ENCODE results near the gene CRNKL1. TPM values are rescaled to one million over a fixed set of nuclear protein-coding genes. Genes with fewer than 3 reads are reported as not detected.

Gene CRNKL1
- total and polyA plus RNA-seq, 4 donors: 5.0 to 16.2 (median 7.9) TPM

DNA sequence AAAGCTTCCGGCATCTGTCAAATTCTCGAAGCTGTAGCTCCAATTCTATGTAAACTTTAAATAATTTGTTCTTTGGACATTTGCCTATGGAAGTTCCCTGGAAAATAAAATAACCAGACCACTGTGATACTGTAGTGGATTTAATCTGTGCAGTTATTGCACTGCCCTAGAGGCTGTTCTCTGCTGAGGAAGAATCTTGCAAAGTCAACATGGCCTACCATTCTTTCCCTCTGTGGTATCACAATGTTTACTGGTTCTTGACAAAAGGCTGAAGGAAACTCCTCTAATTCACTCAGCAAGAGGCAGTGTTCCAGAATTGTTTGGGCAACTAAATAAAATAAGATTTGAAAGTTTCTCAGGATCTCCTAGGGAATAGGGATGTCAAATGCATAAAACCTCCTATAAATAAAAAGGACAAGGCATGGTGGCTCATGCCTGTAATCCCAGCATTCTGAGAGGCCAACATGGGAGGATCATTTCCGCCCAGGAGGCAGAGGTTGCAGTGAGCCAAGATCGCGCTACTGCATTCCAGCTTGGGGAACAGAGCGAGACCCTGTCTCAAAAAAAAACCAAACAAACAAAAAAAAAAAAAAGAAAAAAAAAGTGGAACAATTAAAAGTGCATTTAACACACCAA lies 12.4 kb downstream of the CRNKL1 start:
- no peaks in the 10 kb centered on the region for H3K4me1 ChIP-seq (ENCODE audit: control insufficient read depth in 4 of 4, insufficient read depth in 4 of 4, low read length in 3 of 4)
- peaks cover 12 to 98% (median 92%) of the 10 kb centered on the region in 4 donors for H3K36me3 ChIP-seq (ENCODE audit: control insufficient read depth in 4 of 4, insufficient read depth in 3 of 4, low read depth in 1 of 4, low read length in 3 of 4)
- H3K9me3 ChIP-seq (ENCODE audit: control insufficient read depth in 4 of 4, low read length in 3 of 4): no peaks in the 10 kb centered on the region
- H3K4me3 ChIP-seq (ENCODE audit: low read depth in 1 of 3, low read length in 3 of 3): no peak overlapping the region
- H3K27ac ChIP-seq (ENCODE audit: low read depth in 1 of 2, low read length in 2 of 2): no peak overlapping the region
- no peak overlapping the region for H3K9ac ChIP-seq (ENCODE audit: low read depth in 1 of 2, low read length in 2 of 2)
- no peaks in the 10 kb centered on the region for H3K27me3 ChIP-seq (ENCODE audit: control insufficient read depth in 4 of 4, insufficient read depth in 4 of 4, low read length in 3 of 4)
- TF ChIP-seq NR2F2 (IDR thresholded peaks at IDR 0.05): no peak
- no peak for TF ChIP-seq GABPA (IDR thresholded peaks at IDR 0.05 in 1 of 2, conservative IDR thresholded peaks at IDR 0.05 in 1 of 2)
- TF ChIP-seq SP1 (IDR thresholded peaks at IDR 0.05): no peak
- TF ChIP-seq HNF4G (IDR thresholded peaks at IDR 0.05): no peak
- TF ChIP-seq JUND (IDR thresholded peaks at IDR 0.05): no peak
- DNase-seq (ENCODE audit: low spot score): no peak
- WGBS: 97% methylated on average over 6 of the region's 6 CpGs

DNA sequence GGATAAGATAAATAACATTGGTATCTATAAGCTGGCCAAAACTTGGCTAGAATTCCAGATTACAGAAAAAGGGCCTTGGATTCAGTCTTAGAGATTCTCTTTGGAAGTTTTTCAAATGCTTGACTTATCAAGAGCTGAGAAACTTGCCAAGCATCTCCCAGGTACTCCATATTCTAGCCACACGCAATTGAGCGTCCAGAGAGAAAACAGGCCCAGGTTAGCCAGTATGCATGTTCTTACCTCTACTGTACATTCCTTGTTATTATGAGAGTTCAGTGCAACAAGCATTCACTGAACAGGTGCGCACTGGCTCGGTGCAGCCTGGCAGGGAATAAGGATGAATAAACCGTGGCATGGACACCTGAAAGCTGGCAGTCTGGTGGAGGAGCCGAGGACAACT lies 13.7 kb downstream of the CRNKL1 start:
- Histone ChIP-seq H3K27me3 (ENCODE audit: control insufficient read depth in 4 of 4, insufficient read depth in 4 of 4, low read length in 3 of 4) (no peaks in the 10 kb centered on the region), H3K36me3 (ENCODE audit: control insufficient read depth in 4 of 4, insufficient read depth in 3 of 4, low read depth in 1 of 4, low read length in 3 of 4) (peaks cover 12 to 98% (median 89%) of the 10 kb centered on the region in 4 donors), H3K9ac (ENCODE audit: low read depth in 1 of 2, low read length in 2 of 2) (no peak overlapping the region), H3K9me3 (ENCODE audit: control insufficient read depth in 4 of 4, low read length in 3 of 4) (no peaks in the 10 kb centered on the region), H3K27ac (ENCODE audit: low read depth in 1 of 2, low read length in 2 of 2) (no peak overlapping the region), H3K4me1 (ENCODE audit: control insufficient read depth in 4 of 4, insufficient read depth in 4 of 4, low read length in 3 of 4) (no peaks in the 10 kb centered on the region), H3K4me3 (ENCODE audit: low read depth in 1 of 3, low read length in 3 of 3) (no peak overlapping the region)
- TF ChIP-seq YY1 (IDR thresholded peaks at IDR 0.05): no peak
- no peak for TF ChIP-seq HNF4A (conservative IDR thresholded peaks at IDR 0.05)
- TF ChIP-seq SP1 (IDR thresholded peaks at IDR 0.05): no peak
- TF ChIP-seq, protein P1, sequence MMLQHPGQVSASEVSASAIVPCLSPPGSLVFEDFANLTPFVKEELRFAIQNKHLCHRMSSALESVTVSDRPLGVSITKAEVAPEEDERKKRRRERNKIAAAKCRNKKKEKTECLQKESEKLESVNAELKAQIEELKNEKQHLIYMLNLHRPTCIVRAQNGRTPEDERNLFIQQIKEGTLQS (IDR thresholded peaks at IDR 0.05): no peak
- TF ChIP-seq TAF1 (conservative IDR thresholded peaks at IDR 0.05): no peak
- no peak for TF ChIP-seq JUND (IDR thresholded peaks at IDR 0.05)
- no peak for TF ChIP-seq GABPA (IDR thresholded peaks at IDR 0.05 in 1 of 2, conservative IDR thresholded peaks at IDR 0.05 in 1 of 2)
- WGBS: 95% methylated on average over 6 of the region's 6 CpGs
- no peak for DNase-seq (ENCODE audit: low spot score)

- TF ChIP-seq YY1 (IDR thresholded peaks at IDR 0.05): no peak
- TF ChIP-seq RXRA (IDR thresholded peaks at IDR 0.05): no peak
- TF ChIP-seq, protein P1 (IDR thresholded peaks at IDR 0.05): no peak
- TF ChIP-seq, protein P2, sequence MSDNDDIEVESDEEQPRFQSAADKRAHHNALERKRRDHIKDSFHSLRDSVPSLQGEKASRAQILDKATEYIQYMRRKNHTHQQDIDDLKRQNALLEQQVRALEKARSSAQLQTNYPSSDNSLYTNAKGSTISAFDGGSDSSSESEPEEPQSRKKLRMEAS (IDR thresholded peaks at IDR 0.05): no peak
- no peak for TF ChIP-seq NR2F2 (IDR thresholded peaks at IDR 0.05)
- TF ChIP-seq GABPA (IDR thresholded peaks at IDR 0.05 in 1 of 2, conservative IDR thresholded peaks at IDR 0.05 in 1 of 2): no peak
- H3K9me3 ChIP-seq (ENCODE audit: control insufficient read depth in 4 of 4, low read length in 3 of 4): no peaks in the 10 kb centered on the region
- WGBS: 76% methylated on average over 5 of the region's 5 CpGs
- no peaks in the 10 kb centered on the region for H3K4me1 ChIP-seq (ENCODE audit: control insufficient read depth in 4 of 4, insufficient read depth in 4 of 4, low read length in 3 of 4)
- no peak for DNase-seq (ENCODE audit: low spot score)
- no peak overlapping the region for H3K9ac ChIP-seq (ENCODE audit: low read depth in 1 of 2, low read length in 2 of 2)
- H3K4me3 ChIP-seq (ENCODE audit: low read depth in 1 of 3, low read length in 3 of 3): no peak overlapping the region
- H3K27me3 ChIP-seq (ENCODE audit: control insufficient read depth in 4 of 4, insufficient read depth in 4 of 4, low read length in 3 of 4): no peaks in the 10 kb centered on the region
- no peak overlapping the region for H3K27ac ChIP-seq (ENCODE audit: low read depth in 1 of 2, low read length in 2 of 2)
- H3K36me3 ChIP-seq (ENCODE audit: control insufficient read depth in 4 of 4, insufficient read depth in 3 of 4, low read depth in 1 of 4, low read length in 3 of 4): peaks cover 12 to 97% (median 86%) of the 10 kb centered on the region in 4 donors
Observed at GRCh38 chr20:20037960-20038359, 14.3 kb downstream of the CRNKL1 start.

DNA sequence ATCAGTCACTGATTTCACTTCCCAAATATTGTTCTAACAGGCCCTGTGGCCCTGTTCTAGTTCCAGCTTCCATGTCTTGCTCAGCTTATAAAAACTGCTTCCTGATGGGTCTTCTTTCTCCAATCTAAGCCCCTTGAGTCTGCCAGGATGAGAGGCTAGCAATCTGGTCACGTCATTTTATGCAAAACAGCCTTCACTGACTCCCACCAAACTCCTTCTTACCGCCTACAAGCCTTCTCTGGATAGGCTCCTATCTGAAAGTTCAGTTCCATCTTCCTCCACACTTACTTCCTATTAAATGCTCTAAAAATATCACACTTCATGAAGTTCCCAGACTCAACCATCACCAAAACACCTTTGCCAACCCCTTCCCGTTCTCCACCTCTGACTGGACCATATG lies 15.5 kb downstream of the CRNKL1 start:
- Histone ChIP-seq H3K27ac (ENCODE audit: low read depth in 1 of 2, low read length in 2 of 2) (no peak overlapping the region), H3K4me1 (ENCODE audit: control insufficient read depth in 4 of 4, insufficient read depth in 4 of 4, low read length in 3 of 4) (no peaks in the 10 kb centered on the region), H3K27me3 (ENCODE audit: control insufficient read depth in 4 of 4, insufficient read depth in 4 of 4, low read length in 3 of 4) (no peaks in the 10 kb centered on the region), H3K4me3 (ENCODE audit: low read depth in 1 of 3, low read length in 3 of 3) (no peak overlapping the region), H3K9ac (ENCODE audit: low read depth in 1 of 2, low read length in 2 of 2) (no peak overlapping the region), H3K9me3 (ENCODE audit: control insufficient read depth in 4 of 4, low read length in 3 of 4) (no peaks in the 10 kb centered on the region), H3K36me3 (ENCODE audit: control insufficient read depth in 4 of 4, insufficient read depth in 3 of 4, low read depth in 1 of 4, low read length in 3 of 4) (peaks cover 13 to 97% (median 84%) of the 10 kb centered on the region in 4 donors)
- 97% methylated on average over 3 of the region's 3 CpGs for WGBS
- no peak for DNase-seq (ENCODE audit: low spot score)
- TF ChIP-seq JUND (IDR thresholded peaks at IDR 0.05): no peak
- no peak for TF ChIP-seq FOXA1 (IDR thresholded peaks at IDR 0.05)
- TF ChIP-seq, protein P1 (IDR thresholded peaks at IDR 0.05): no peak
- no peak for TF ChIP-seq YY1 (IDR thresholded peaks at IDR 0.05)
- TF ChIP-seq, protein P3, sequence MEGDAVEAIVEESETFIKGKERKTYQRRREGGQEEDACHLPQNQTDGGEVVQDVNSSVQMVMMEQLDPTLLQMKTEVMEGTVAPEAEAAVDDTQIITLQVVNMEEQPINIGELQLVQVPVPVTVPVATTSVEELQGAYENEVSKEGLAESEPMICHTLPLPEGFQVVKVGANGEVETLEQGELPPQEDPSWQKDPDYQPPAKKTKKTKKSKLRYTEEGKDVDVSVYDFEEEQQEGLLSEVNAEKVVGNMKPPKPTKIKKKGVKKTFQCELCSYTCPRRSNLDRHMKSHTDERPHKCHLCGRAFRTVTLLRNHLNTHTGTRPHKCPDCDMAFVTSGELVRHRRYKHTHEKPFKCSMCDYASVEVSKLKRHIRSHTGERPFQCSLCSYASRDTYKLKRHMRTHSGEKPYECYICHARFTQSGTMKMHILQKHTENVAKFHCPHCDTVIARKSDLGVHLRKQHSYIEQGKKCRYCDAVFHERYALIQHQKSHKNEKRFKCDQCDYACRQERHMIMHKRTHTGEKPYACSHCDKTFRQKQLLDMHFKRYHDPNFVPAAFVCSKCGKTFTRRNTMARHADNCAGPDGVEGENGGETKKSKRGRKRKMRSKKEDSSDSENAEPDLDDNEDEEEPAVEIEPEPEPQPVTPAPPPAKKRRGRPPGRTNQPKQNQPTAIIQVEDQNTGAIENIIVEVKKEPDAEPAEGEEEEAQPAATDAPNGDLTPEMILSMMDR (IDR thresholded peaks at IDR 0.05; ENCODE audit: low read depth, low read length, missing input control): no peak
- TF ChIP-seq FOXA2 (IDR thresholded peaks at IDR 0.05): no peak
- TF ChIP-seq GABPA (IDR thresholded peaks at IDR 0.05 in 1 of 2, conservative IDR thresholded peaks at IDR 0.05 in 1 of 2): no peak
- no peak for TF ChIP-seq HNF4A (conservative IDR thresholded peaks at IDR 0.05)
- TF ChIP-seq SP1 (IDR thresholded peaks at IDR 0.05): no peak
- no peak for TF ChIP-seq HNF4G (IDR thresholded peaks at IDR 0.05)
- no peak for TF ChIP-seq EGR1 (IDR thresholded peaks at IDR 0.05; ENCODE audit: low read depth in 2 of 2)
- no peak for TF ChIP-seq RXRA (IDR thresholded peaks at IDR 0.05)
- TF ChIP-seq TAF1 (conservative IDR thresholded peaks at IDR 0.05): no peak
- no peak for TF ChIP-seq NR2F2 (IDR thresholded peaks at IDR 0.05)
- TF ChIP-seq, protein P2 (IDR thresholded peaks at IDR 0.05): no peak
